Liver (tissue), 9 donors: ENCODE results near the gene YTHDC1. TPM values are rescaled to one million over a fixed set of nuclear protein-coding genes. Genes with fewer than 3 reads are reported as not detected.

Source experiments
- DNase-seq: peaks from one replicate; pipeline ENCODE4 v3.0.0-alpha.2; 2017; ENCODE audit warnings: low spot score
- H3K27ac ChIP-seq, 2 donors: one replicate each; pipeline ENCODE4 v1.7.0; 2013; ENCODE audit warnings: inconsistent platforms in 2 of 2, low read length in 2 of 2, control low read depth in 1 of 2, low read depth in 1 of 2, mild to moderate bottlenecking in 1 of 2
- H3K27me3 ChIP-seq, 4 donors: one replicate each; pipeline versions ENCODE4 v1.6.1 to v1.7.0; 2013; ENCODE audit warnings: low read length in 3 of 4, inconsistent platforms in 1 of 4, mild to moderate bottlenecking in 1 of 4, moderate library complexity in 1 of 4; ENCODE audit not compliant: control insufficient read depth in 4 of 4, insufficient read depth in 4 of 4
- H3K36me3 ChIP-seq, 4 donors: one replicate each; pipeline versions ENCODE4 v1.6.1 to v1.7.0; 2013; ENCODE audit warnings: low read length in 3 of 4, mild to moderate bottlenecking in 3 of 4, low read depth in 1 of 4, moderate library complexity in 1 of 4; ENCODE audit not compliant: control insufficient read depth in 4 of 4, insufficient read depth in 3 of 4
- H3K4me1 ChIP-seq, 4 donors: one replicate each; pipeline versions ENCODE4 v1.6.1 to v1.7.0; 2013; ENCODE audit warnings: low read length in 3 of 4, mild to moderate bottlenecking in 3 of 4, moderate library complexity in 1 of 4; ENCODE audit not compliant: control insufficient read depth in 4 of 4, insufficient read depth in 4 of 4
- H3K4me3 ChIP-seq, 3 donors: one replicate each; pipeline versions ENCODE4 v1.6.1 to v1.7.0; 2013; ENCODE audit warnings: low read length in 3 of 3, control low read depth in 1 of 3, low read depth in 1 of 3, mild to moderate bottlenecking in 1 of 3
- H3K9ac ChIP-seq, 2 donors: one replicate each; pipeline ENCODE4 v1.7.0; 2013; ENCODE audit warnings: low read length in 2 of 2, mild to moderate bottlenecking in 2 of 2, moderate library complexity in 2 of 2, control low read depth in 1 of 2, low read depth in 1 of 2
- H3K9me3 ChIP-seq, 4 donors: one replicate each; pipeline versions ENCODE4 v1.6.1 to v1.7.0; 2013; ENCODE audit warnings: low read length in 3 of 4; ENCODE audit not compliant: control insufficient read depth in 4 of 4
- CTCF ChIP-seq: fragments of 150-350 bp; IDR thresholded peaks from 2 replicates; pipeline ENCODE4 v1.5.1; 2017; ENCODE audit warnings: improper control_type of control experiment, low read depth, low read length; ENCODE audit not compliant: missing input control
- EGR1 ChIP-seq, 2 donors: IDR thresholded peaks; 2 replicates each; pipeline ENCODE4 v1.6.1; 2016 to 2018; ENCODE audit warnings: antibody characterized with exemption in 2 of 2, low read depth in 2 of 2
- FOXA1 ChIP-seq: IDR thresholded peaks from 2 replicates; pipeline ENCODE4 v1.6.1; 2016; ENCODE audit warnings: antibody characterized with exemption
- FOXA2 ChIP-seq: IDR thresholded peaks from 2 replicates; pipeline ENCODE4 v1.6.1; 2016; ENCODE audit warnings: antibody characterized with exemption
- GABPA ChIP-seq, 2 donors: IDR thresholded peaks in 1 of 2; conservative IDR thresholded peaks in 1 of 2; 2 replicates each; pipeline ENCODE4 v1.6.1; 2016; ENCODE audit warnings: antibody characterized with exemption in 2 of 2, mild to moderate bottlenecking in 1 of 2, moderate library complexity in 1 of 2
- HNF4A ChIP-seq, 2 donors: conservative IDR thresholded peaks; 2 replicates each; pipeline ENCODE4 v1.6.1; 2016; ENCODE audit warnings: antibody characterized with exemption in 2 of 2, mild to moderate bottlenecking in 2 of 2
- HNF4G ChIP-seq: IDR thresholded peaks from 2 replicates; pipeline ENCODE4 v1.6.1; 2016; ENCODE audit warnings: antibody characterized with exemption
- JUND ChIP-seq, 2 donors: IDR thresholded peaks; 2 replicates each; pipeline ENCODE4 v1.6.1; 2016; ENCODE audit warnings: antibody characterized with exemption in 2 of 2
- NR2F2 ChIP-seq: IDR thresholded peaks from 2 replicates; pipeline ENCODE4 v1.6.1; 2016; ENCODE audit warnings: antibody characterized with exemption
- RAD21 ChIP-seq, 2 donors: IDR thresholded peaks; 2 replicates each; pipeline ENCODE4 v1.6.1; 2016; ENCODE audit warnings: antibody characterized with exemption in 2 of 2, mild to moderate bottlenecking in 2 of 2
- SP1 ChIP-seq: IDR thresholded peaks from 2 replicates; pipeline ENCODE4 v1.6.1; 2018; ENCODE audit warnings: antibody characterized with exemption, mild to moderate bottlenecking
- TAF1 ChIP-seq: conservative IDR thresholded peaks from 2 replicates; pipeline ENCODE4 v1.6.1; 2016; ENCODE audit warnings: antibody characterized with exemption, mild to moderate bottlenecking
- YY1 ChIP-seq: IDR thresholded peaks from 2 replicates; pipeline ENCODE4 v1.6.1; 2016; ENCODE audit warnings: antibody characterized with exemption, mild to moderate bottlenecking
- ZBTB33 ChIP-seq: IDR thresholded peaks from 2 replicates; pipeline ENCODE4 v1.6.1; 2016; ENCODE audit warnings: antibody characterized with exemption
- WGBS: extraction: QIAGEN DNeasy Blood & Tissue Kit; methylation state at CpG from one replicate; pipeline ENCODE4 v1.1.7; 2013; 5-methylcytosine and 5-hydroxymethylcytosine counted together
- polyA plus RNA-seq, 2 donors: library from polyadenylated mRNA; stranded (reverse) in 1 of 2; unstranded in 1 of 2; fragments of 200-250 nt in 1 of 2; fragments of >200 nt in 1 of 2; fragmentation: Nextera tagmentation in 1 of 2; extraction: Ambion mirVana in 1 of 2; gene quantifications; one replicate each; pipeline versions ENCODE4 v1.2.1 to v1.2.3, GENCODE V29; 2013 to 2015
- total RNA-seq, 2 donors: library from RNA; depleted of rRNA; stranded (reverse); fragments of >200 nt; gene quantifications; one replicate each; pipeline ENCODE4 v1.2.3, GENCODE V29; 2014
- TF ChIP-seq, protein P1 (sequence below): IDR thresholded peaks from 2 replicates; pipeline ENCODE4 v1.6.1; 2016; ENCODE audit warnings: antibody characterized with exemption, mild to moderate bottlenecking
- TF ChIP-seq, protein P2 (sequence below): IDR thresholded peaks from 2 replicates; pipeline ENCODE4 v1.6.1; 2016; ENCODE audit warnings: antibody characterized with exemption
- TF ChIP-seq, protein P3 (sequence below): IDR thresholded peaks from 2 replicates; pipeline ENCODE4 v1.6.1; 2016; ENCODE audit warnings: antibody characterized with exemption
- donor health status: healthy.
- donor health status: healthy.
- donor health status: healthy.
- donor health status: healthy.
- donor health status: healthy.

The YTHDC1 gene
- total and polyA plus RNA-seq, 4 donors, result 15.5 to 30.3 (median 22.9) TPM

DNA sequence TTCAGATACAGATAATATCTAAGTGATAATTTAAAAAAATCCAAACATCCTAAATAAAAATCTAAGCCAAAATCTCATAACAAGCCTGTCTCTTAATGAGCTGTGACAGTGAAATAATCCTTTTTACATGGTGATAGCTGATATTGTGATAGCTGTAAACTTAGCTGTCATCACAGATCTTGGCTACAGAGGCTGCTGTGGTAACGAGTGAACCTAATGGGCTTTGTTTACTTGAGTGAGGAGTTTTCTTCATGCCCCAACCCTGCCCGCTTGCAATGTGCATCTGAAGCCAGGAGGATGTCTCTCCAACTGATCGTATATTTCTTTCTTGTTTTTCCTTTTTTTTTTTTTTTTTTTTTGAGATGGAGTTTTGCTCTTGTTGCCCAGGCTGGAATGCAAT lies 41.5 kb upstream of the YTHDC1 start (continued):
- TF ChIP-seq, protein P1, sequence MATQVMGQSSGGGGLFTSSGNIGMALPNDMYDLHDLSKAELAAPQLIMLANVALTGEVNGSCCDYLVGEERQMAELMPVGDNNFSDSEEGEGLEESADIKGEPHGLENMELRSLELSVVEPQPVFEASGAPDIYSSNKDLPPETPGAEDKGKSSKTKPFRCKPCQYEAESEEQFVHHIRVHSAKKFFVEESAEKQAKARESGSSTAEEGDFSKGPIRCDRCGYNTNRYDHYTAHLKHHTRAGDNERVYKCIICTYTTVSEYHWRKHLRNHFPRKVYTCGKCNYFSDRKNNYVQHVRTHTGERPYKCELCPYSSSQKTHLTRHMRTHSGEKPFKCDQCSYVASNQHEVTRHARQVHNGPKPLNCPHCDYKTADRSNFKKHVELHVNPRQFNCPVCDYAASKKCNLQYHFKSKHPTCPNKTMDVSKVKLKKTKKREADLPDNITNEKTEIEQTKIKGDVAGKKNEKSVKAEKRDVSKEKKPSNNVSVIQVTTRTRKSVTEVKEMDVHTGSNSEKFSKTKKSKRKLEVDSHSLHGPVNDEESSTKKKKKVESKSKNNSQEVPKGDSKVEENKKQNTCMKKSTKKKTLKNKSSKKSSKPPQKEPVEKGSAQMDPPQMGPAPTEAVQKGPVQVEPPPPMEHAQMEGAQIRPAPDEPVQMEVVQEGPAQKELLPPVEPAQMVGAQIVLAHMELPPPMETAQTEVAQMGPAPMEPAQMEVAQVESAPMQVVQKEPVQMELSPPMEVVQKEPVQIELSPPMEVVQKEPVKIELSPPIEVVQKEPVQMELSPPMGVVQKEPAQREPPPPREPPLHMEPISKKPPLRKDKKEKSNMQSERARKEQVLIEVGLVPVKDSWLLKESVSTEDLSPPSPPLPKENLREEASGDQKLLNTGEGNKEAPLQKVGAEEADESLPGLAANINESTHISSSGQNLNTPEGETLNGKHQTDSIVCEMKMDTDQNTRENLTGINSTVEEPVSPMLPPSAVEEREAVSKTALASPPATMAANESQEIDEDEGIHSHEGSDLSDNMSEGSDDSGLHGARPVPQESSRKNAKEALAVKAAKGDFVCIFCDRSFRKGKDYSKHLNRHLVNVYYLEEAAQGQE, result no peak
- TF ChIP-seq, protein P2, sequence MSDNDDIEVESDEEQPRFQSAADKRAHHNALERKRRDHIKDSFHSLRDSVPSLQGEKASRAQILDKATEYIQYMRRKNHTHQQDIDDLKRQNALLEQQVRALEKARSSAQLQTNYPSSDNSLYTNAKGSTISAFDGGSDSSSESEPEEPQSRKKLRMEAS, result no peak
- TF ChIP-seq HNF4G (no peak), EGR1 (IDR thresholded peaks at IDR 0.05; ENCODE audit: low read depth in 2 of 2) (no peak), GABPA (IDR thresholded peaks at IDR 0.05 in 1 of 2, conservative IDR thresholded peaks at IDR 0.05 in 1 of 2) (no peak), FOXA2 (no peak)

DNA sequence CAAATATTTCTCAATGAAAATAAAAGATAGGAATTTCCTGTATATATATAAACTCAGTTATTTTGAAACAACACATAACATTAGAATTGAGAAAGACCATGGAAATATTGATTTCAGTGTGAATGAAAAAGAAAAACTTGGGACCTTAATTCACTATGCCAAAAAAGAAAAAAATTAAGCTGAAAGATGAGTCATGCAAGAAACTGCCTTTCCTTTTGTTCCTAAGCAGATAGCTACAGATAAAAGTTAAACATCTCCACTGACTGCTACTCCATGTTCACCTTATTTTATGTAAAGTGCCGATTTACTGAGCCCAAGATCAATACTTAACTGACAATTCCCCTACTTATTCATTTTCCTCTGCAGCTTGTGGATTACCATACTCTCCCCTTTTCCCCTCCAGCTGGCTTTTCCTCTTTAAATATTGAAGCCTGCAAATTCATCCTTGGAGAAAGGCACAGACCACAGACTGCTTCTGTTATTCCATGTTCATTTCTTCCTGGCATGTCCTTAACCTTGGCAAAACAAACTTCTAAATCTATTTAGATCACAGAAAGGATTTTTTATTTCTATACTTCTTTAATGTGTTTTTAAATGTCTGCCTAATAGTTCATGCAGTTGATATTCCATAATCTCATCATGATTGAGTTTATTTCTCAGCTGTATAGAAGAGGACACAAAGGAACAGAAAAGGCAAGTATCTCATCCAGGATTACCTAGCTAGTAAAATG lies 40.5 kb upstream of the YTHDC1 start:
- no peak for DNase-seq

More for the DNA sequence above, 40.5 kb upstream of the YTHDC1 start:
- 48% methylated on average over 1 of the region's 1 CpG for WGBS
- Histone ChIP-seq H3K27me3 (no peaks in the 10 kb centered on the region), H3K4me3 (no peak overlapping the region), H3K36me3 (no peaks in the 10 kb centered on the region), H3K9me3 (no peaks in the 10 kb centered on the region), H3K4me1 (no peaks in the 10 kb centered on the region), H3K27ac (no peak overlapping the region), H3K9ac (no peak overlapping the region)
- TF ChIP-seq CTCF (no peak), FOXA1 (no peak), JUND (IDR thresholded peaks at IDR 0.05) (no peak), NR2F2 (no peak), TAF1 (no peak), HNF4G (no peak), GABPA (IDR thresholded peaks at IDR 0.05 in 1 of 2, conservative IDR thresholded peaks at IDR 0.05 in 1 of 2) (no peak), EGR1 (IDR thresholded peaks at IDR 0.05; ENCODE audit: low read depth in 2 of 2) (no peak), RAD21 (IDR thresholded peaks at IDR 0.05) (no peak), SP1 (no peak), YY1 (no peak), HNF4A (conservative IDR thresholded peaks at IDR 0.05) (no peak), FOXA2 (no peak), ZBTB33 (no peak)
- TF ChIP-seq, protein P1, result no peak
- TF ChIP-seq, protein P2, result no peak
- TF ChIP-seq, protein P3, sequence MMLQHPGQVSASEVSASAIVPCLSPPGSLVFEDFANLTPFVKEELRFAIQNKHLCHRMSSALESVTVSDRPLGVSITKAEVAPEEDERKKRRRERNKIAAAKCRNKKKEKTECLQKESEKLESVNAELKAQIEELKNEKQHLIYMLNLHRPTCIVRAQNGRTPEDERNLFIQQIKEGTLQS, result no peak
